ENCODE data around the gene DICER1.

Gene DICER1

GRCh38 chr14:95167177-95167576 lies 9.8 kb upstream of the DICER1 start:
- Histone ChIP-seq H4K8ac (ENCODE audit: low read depth, low read length) (no peak overlapping the region), H3K4ac (ENCODE audit: low read length) (no peak overlapping the region), H3K4me2 (ENCODE audit: insufficient read depth, low read length, poor library complexity, severe bottlenecking) (no peak overlapping the region), H2AFZ (ENCODE audit: low read length) (no peak overlapping the region), H3K9me3 (replicated peaks in 1 of 2; ENCODE audit: control insufficient read depth in 2 of 2, insufficient read depth in 1 of 2, low read depth in 1 of 2, low read length in 2 of 2) (peaks cover 0 to 14% of the 10 kb centered on the region in 2 donors), H2BK120ac (ENCODE audit: low read depth, low read length) (no peak overlapping the region), H3K4me1 (ENCODE audit: control insufficient read depth in 2 of 2, insufficient read depth in 1 of 2, low read depth in 1 of 2, low read length in 2 of 2) (peaks cover 0 to 2% of the 10 kb centered on the region in 2 donors), H3K27me3 (ENCODE audit: control insufficient read depth in 3 of 3, insufficient read depth in 3 of 3, low read depth in 1 of 3, low read length in 3 of 3) (no peaks in the 10 kb centered on the region), H2BK5ac (ENCODE audit: low read length) (no peak overlapping the region), H3K4me3 (ENCODE audit: low read length in 2 of 2) (no peak overlapping the region), H3K14ac (ENCODE audit: low read length) (no peak overlapping the region), H3K18ac (ENCODE audit: low read length) (no peak overlapping the region), H3K23ac (ENCODE audit: low read depth, low read length, poor library complexity) (no peak overlapping the region), H3K36me3 (replicated peaks in 1 of 2; ENCODE audit: control insufficient read depth in 2 of 2, insufficient read depth in 2 of 2, low read length in 2 of 2) (peaks cover 4 to 7% of the 10 kb centered on the region in 2 donors), H3K9ac (ENCODE audit: low read depth, low read length, poor library complexity) (no peak overlapping the region), H3K79me1 (ENCODE audit: low read depth, low read length) (no peaks in the 10 kb centered on the region), H2BK12ac (ENCODE audit: low read length) (no peak overlapping the region), H4K91ac (ENCODE audit: low read depth, low read length, poor library complexity) (no peak overlapping the region), H2BK15ac (ENCODE audit: low read length) (no peak overlapping the region), H2AK5ac (ENCODE audit: low read depth, low read length) (no peak overlapping the region), H3K27ac (replicated peaks; ENCODE audit: low read length) (no peak overlapping the region)
- WGBS, 2 donors (ENCODE audit: extremely low coverage in 2 of 2, insufficient read length in 2 of 2, insufficient replicate concordance in 1 of 2): no CpG with 5 or more reads among the region's 2 CpGs
- no peak for DNase-seq (ENCODE audit: low spot score)

DNA sequence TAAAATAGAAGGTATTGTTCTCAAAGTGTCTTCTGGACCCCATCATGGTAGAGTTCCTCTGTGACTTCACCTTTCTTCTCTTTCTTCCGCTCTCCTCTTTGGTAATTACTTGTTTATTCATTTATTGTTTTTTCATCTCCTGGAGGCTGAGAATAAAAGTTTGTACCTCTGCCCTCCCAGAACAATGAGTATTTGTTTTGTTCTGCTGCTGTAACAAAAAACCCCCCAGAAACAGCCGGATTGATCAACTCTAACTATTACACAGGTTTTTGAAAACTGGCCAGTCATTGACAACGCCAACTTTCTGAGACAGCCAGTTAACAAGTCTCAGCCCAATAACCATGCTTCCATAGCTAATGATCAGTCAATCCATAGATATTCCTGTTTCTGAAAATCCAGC lies 8.2 kb upstream of the DICER1 start:
- peaks cover 0 to 2% of the 10 kb centered on the region in 2 donors for H3K4me1 ChIP-seq (ENCODE audit: control insufficient read depth in 2 of 2, insufficient read depth in 1 of 2, low read depth in 1 of 2, low read length in 2 of 2)
- H3K27ac ChIP-seq (replicated peaks; ENCODE audit: low read length): no peak overlapping the region
- no peaks in the 10 kb centered on the region for H3K79me1 ChIP-seq (ENCODE audit: low read depth, low read length)
- H3K36me3 ChIP-seq (replicated peaks in 1 of 2; ENCODE audit: control insufficient read depth in 2 of 2, insufficient read depth in 2 of 2, low read length in 2 of 2): peaks cover 4 to 7% of the 10 kb centered on the region in 2 donors
- no peak overlapping the region for H3K9ac ChIP-seq (ENCODE audit: low read depth, low read length, poor library complexity)
- no peak overlapping the region for H3K14ac ChIP-seq (ENCODE audit: low read length)
- no peaks in the 10 kb centered on the region for H3K27me3 ChIP-seq (ENCODE audit: control insufficient read depth in 3 of 3, insufficient read depth in 3 of 3, low read depth in 1 of 3, low read length in 3 of 3)
- no peak overlapping the region for H3K23ac ChIP-seq (ENCODE audit: low read depth, low read length, poor library complexity)
- no peak overlapping the region for H2BK12ac ChIP-seq (ENCODE audit: low read length)
- H3K9me3 ChIP-seq (replicated peaks in 1 of 2; ENCODE audit: control insufficient read depth in 2 of 2, insufficient read depth in 1 of 2, low read depth in 1 of 2, low read length in 2 of 2): peaks cover 0 to 14% of the 10 kb centered on the region in 2 donors
- H4K91ac ChIP-seq (ENCODE audit: low read depth, low read length, poor library complexity): no peak overlapping the region
- H3K4me3 ChIP-seq (ENCODE audit: low read length in 2 of 2): no peak overlapping the region
- WGBS, 2 donors (ENCODE audit: extremely low coverage in 2 of 2, insufficient read length in 2 of 2, insufficient replicate concordance in 1 of 2): no CpG with 5 or more reads among the region's 3 CpGs
- H2BK15ac ChIP-seq (ENCODE audit: low read length): no peak overlapping the region
- H2AFZ ChIP-seq (ENCODE audit: low read length): no peak overlapping the region
- no peak overlapping the region for H2BK120ac ChIP-seq (ENCODE audit: low read depth, low read length)
- H2BK5ac ChIP-seq (ENCODE audit: low read length): no peak overlapping the region
- no peak overlapping the region for H3K4ac ChIP-seq (ENCODE audit: low read length)
- no peak for DNase-seq (ENCODE audit: low spot score)
- no peak overlapping the region for H3K4me2 ChIP-seq (ENCODE audit: insufficient read depth, low read length, poor library complexity, severe bottlenecking)
- H2AK5ac ChIP-seq (ENCODE audit: low read depth, low read length): no peak overlapping the region
- H3K18ac ChIP-seq (ENCODE audit: low read length): no peak overlapping the region
- H4K8ac ChIP-seq (ENCODE audit: low read depth, low read length): no peak overlapping the region

GRCh38 chr14:95164506-95164905 lies 7.2 kb upstream of the DICER1 start:
- H3K18ac ChIP-seq (ENCODE audit: low read length): peak overlapping the region; percentile 36
- H3K9me3 ChIP-seq (replicated peaks in 1 of 2; ENCODE audit: control insufficient read depth in 2 of 2, insufficient read depth in 1 of 2, low read depth in 1 of 2, low read length in 2 of 2): peaks cover 0 to 14% of the 10 kb centered on the region in 2 donors
- no peaks in the 10 kb centered on the region for H3K27me3 ChIP-seq (ENCODE audit: control insufficient read depth in 3 of 3, insufficient read depth in 3 of 3, low read depth in 1 of 3, low read length in 3 of 3)
- H3K36me3 ChIP-seq (replicated peaks in 1 of 2; ENCODE audit: control insufficient read depth in 2 of 2, insufficient read depth in 2 of 2, low read length in 2 of 2): peaks cover 4 to 7% of the 10 kb centered on the region in 2 donors
- no CpG with 5 or more reads among the region's 1 CpG for WGBS, 2 donors (ENCODE audit: extremely low coverage in 2 of 2, insufficient read length in 2 of 2, insufficient replicate concordance in 1 of 2)
- H3K4me1 ChIP-seq (ENCODE audit: control insufficient read depth in 2 of 2, insufficient read depth in 1 of 2, low read depth in 1 of 2, low read length in 2 of 2): peaks cover 0 to 2% of the 10 kb centered on the region in 2 donors
- H4K91ac ChIP-seq (ENCODE audit: low read depth, low read length, poor library complexity): no peak overlapping the region
- no peak overlapping the region for H2BK120ac ChIP-seq (ENCODE audit: low read depth, low read length)
- no peak overlapping the region for H2BK12ac ChIP-seq (ENCODE audit: low read length)
- H3K9ac ChIP-seq (ENCODE audit: low read depth, low read length, poor library complexity): no peak overlapping the region
- DNase-seq (ENCODE audit: low spot score): no peak
- H2BK15ac ChIP-seq (ENCODE audit: low read length): no peak overlapping the region
- H3K4me3 ChIP-seq (ENCODE audit: low read length in 2 of 2): no peak overlapping the region
- no peak overlapping the region for H3K14ac ChIP-seq (ENCODE audit: low read length)
- no peak overlapping the region for H2AFZ ChIP-seq (ENCODE audit: low read length)
- no peak overlapping the region for H2BK5ac ChIP-seq (ENCODE audit: low read length)
- H3K23ac ChIP-seq (ENCODE audit: low read depth, low read length, poor library complexity): no peak overlapping the region
- H3K4me2 ChIP-seq (ENCODE audit: insufficient read depth, low read length, poor library complexity, severe bottlenecking): no peak overlapping the region
- no peak overlapping the region for H3K4ac ChIP-seq (ENCODE audit: low read length)
- H3K27ac ChIP-seq (replicated peaks; ENCODE audit: low read length): no peak overlapping the region
- no peaks in the 10 kb centered on the region for H3K79me1 ChIP-seq (ENCODE audit: low read depth, low read length)
- H2AK5ac ChIP-seq (ENCODE audit: low read depth, low read length): no peak overlapping the region
- no peak overlapping the region for H4K8ac ChIP-seq (ENCODE audit: low read depth, low read length)

GRCh38 chr14:95163666-95164065 lies 6.3 kb upstream of the DICER1 start:
- Histone ChIP-seq H3K27me3 (ENCODE audit: control insufficient read depth in 3 of 3, insufficient read depth in 3 of 3, low read depth in 1 of 3, low read length in 3 of 3) (no peaks in the 10 kb centered on the region), H4K8ac (ENCODE audit: low read depth, low read length) (no peak overlapping the region), H2BK120ac (ENCODE audit: low read depth, low read length) (no peak overlapping the region), H3K79me1 (ENCODE audit: low read depth, low read length) (no peaks in the 10 kb centered on the region), H3K18ac (ENCODE audit: low read length) (no peak overlapping the region), H3K4me3 (ENCODE audit: low read length in 2 of 2) (no peak overlapping the region), H3K4me2 (ENCODE audit: insufficient read depth, low read length, poor library complexity, severe bottlenecking) (no peak overlapping the region), H3K9ac (ENCODE audit: low read depth, low read length, poor library complexity) (no peak overlapping the region), H3K27ac (replicated peaks; ENCODE audit: low read length) (no peak overlapping the region), H2BK12ac (ENCODE audit: low read length) (no peak overlapping the region), H3K4me1 (ENCODE audit: control insufficient read depth in 2 of 2, insufficient read depth in 1 of 2, low read depth in 1 of 2, low read length in 2 of 2) (peaks cover 0 to 2% of the 10 kb centered on the region in 2 donors), H2BK15ac (ENCODE audit: low read length) (no peak overlapping the region), H3K23ac (ENCODE audit: low read depth, low read length, poor library complexity) (no peak overlapping the region), H4K91ac (ENCODE audit: low read depth, low read length, poor library complexity) (no peak overlapping the region), H2AFZ (ENCODE audit: low read length) (no peak overlapping the region), H2AK5ac (ENCODE audit: low read depth, low read length) (no peak overlapping the region), H3K9me3 (replicated peaks in 1 of 2; ENCODE audit: control insufficient read depth in 2 of 2, insufficient read depth in 1 of 2, low read depth in 1 of 2, low read length in 2 of 2) (peaks cover 0 to 14% of the 10 kb centered on the region in 2 donors), H3K14ac (ENCODE audit: low read length) (no peak overlapping the region), H3K4ac (ENCODE audit: low read length) (no peak overlapping the region), H2BK5ac (ENCODE audit: low read length) (no peak overlapping the region), H3K36me3 (replicated peaks in 1 of 2; ENCODE audit: control insufficient read depth in 2 of 2, insufficient read depth in 2 of 2, low read length in 2 of 2) (peaks cover 4 to 7% of the 10 kb centered on the region in 2 donors)
- WGBS, 2 donors (ENCODE audit: extremely low coverage in 2 of 2, insufficient read length in 2 of 2, insufficient replicate concordance in 1 of 2): no CpG with 5 or more reads among the region's 3 CpGs
- no peak for DNase-seq (ENCODE audit: low spot score)

Measured in neuronal stem cell (in vitro differentiated cells).